Nephron progenitor cell (in vitro differentiated cells): ENCODE results near the gene CAPN15.
A peak's percentile ranks its signal among the peaks of the same experiment; 100 is the strongest.

Source experiments
- DNase-seq: peaks from one replicate; pipeline ENCODE4 v3.0.0; 2021
- H3K27ac Mint-ChIP-seq: 2 replicates; pipeline ENCODE4 v1.8.0; 2021; ENCODE audit warnings: mild to moderate bottlenecking, moderate library complexity, mixed read lengths
- H3K27me3 Mint-ChIP-seq: 2 replicates; pipeline ENCODE4 v1.8.0; 2021; ENCODE audit warnings: mild to moderate bottlenecking, low read depth, mixed read lengths; ENCODE audit not compliant: poor library complexity
- H3K36me3 Mint-ChIP-seq: 2 replicates; pipeline ENCODE4 v1.8.0; 2021; ENCODE audit warnings: low read depth, mixed read lengths
- H3K4me1 Mint-ChIP-seq: 2 replicates; pipeline ENCODE4 v1.8.0; 2021; ENCODE audit warnings: mixed read lengths
- H3K4me3 Mint-ChIP-seq: 2 replicates; pipeline ENCODE4 v1.8.0; 2021; ENCODE audit warnings: mild to moderate bottlenecking, moderate library complexity, mixed read lengths
- H3K9me3 Mint-ChIP-seq: 2 replicates; pipeline ENCODE4 v1.8.0; 2021; ENCODE audit warnings: mild to moderate bottlenecking, moderate library complexity, mixed read lengths
- TF ChIP-seq, protein P1 (sequence below): fragments of 200-600 bp; sonication (generic); IDR thresholded peaks from 2 replicates; pipeline ENCODE4 v1.5.0; 2021; ENCODE audit warnings: antibody characterized with exemption

The CAPN15 gene

DNA sequence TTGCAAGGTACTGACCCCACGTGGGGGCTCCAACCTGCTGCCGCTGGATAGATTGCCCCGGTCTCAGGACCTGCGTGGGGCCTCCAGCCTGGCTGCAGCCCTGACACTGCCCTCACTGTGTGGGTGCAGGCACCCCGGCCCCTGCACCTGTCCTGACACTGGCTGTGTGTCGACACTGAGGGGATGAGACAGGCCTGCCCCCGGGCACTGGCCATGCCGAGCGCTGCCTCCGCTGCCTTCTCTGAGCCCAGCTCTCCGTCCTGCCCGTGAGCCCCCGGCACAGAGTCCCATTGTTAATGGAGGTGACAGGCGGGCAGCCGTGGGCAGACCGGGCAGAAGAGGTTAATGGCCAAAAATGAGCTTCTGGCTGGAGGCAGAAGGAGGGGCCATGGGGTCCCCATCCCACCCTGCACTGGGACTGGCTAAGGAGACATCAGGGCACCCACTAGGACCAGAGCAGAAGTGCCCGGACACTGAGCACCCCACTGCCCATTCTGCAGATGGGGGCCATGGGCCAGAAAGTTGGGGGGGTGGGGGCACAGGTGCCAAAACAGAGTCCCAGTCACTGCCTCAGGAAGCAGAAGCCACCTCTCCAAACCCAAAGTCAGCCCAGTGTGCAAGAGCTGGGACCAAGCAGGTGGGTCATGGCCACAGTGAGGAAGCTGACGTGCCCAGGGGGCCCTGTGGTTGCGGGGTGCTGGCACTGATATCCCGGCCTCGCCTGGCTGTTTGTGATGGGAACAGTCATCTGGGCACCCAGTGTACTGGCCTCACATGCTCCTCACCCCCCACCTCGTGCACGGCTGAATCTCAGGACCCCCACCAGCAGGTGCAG is 30.2 kb downstream of the CAPN15 start:
- Mint-ChIP-seq H3K4me1 (peaks cover 20% of the 10 kb centered on the region), H3K36me3 (peaks cover 4% of the 10 kb centered on the region), H3K4me3 (no peak overlapping the region), H3K27me3 (peaks cover 37% of the 10 kb centered on the region), H3K27ac (no peak overlapping the region), H3K9me3 (no peaks in the 10 kb centered on the region)
- DNase-seq: no peak
- TF ChIP-seq, protein P1, sequence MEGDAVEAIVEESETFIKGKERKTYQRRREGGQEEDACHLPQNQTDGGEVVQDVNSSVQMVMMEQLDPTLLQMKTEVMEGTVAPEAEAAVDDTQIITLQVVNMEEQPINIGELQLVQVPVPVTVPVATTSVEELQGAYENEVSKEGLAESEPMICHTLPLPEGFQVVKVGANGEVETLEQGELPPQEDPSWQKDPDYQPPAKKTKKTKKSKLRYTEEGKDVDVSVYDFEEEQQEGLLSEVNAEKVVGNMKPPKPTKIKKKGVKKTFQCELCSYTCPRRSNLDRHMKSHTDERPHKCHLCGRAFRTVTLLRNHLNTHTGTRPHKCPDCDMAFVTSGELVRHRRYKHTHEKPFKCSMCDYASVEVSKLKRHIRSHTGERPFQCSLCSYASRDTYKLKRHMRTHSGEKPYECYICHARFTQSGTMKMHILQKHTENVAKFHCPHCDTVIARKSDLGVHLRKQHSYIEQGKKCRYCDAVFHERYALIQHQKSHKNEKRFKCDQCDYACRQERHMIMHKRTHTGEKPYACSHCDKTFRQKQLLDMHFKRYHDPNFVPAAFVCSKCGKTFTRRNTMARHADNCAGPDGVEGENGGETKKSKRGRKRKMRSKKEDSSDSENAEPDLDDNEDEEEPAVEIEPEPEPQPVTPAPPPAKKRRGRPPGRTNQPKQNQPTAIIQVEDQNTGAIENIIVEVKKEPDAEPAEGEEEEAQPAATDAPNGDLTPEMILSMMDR: no peak

DNA sequence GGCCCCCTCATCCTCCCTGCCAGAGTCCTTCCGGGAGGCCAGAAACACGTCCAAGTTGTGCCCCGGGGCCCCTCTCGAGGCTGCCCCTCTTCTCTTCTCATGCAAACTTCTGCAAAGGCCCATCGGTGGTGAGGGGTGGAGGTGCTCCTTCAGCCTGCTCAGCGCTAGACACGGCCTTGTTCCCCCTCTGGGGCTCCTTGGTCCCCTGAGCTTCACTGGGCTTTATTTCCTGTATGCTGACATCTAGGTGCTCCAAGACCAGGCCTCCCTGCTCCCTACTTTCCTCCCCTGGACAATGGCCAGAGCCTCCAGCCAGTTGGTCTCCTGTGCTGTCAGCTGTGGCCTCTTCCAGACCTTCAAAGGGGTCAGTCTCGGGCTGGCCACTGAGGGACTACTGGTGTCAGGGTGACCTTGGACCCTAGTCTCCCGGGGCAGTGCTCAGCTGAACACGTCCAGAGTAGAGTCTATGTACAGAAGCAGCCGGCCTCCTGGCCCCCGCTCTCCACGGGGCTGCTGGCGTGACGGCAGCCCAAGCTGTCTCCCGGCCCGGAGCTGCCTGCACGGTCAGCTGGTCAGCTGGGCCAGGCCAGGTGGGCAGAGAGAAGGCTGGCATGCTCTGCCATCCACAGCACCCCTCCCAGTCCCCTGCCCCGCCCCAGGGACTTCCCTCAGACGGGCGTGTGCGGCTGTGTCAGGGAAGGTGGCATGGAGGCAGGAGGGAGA is 30.9 kb downstream of the CAPN15 start:
- Mint-ChIP-seq H3K27me3 (peaks cover 41% of the 10 kb centered on the region), H3K36me3 (peaks cover 4% of the 10 kb centered on the region), H3K4me3 (peak overlapping the region; percentile 62), H3K4me1 (peaks cover 22% of the 10 kb centered on the region), H3K9me3 (no peaks in the 10 kb centered on the region), H3K27ac (no peak overlapping the region)
- TF ChIP-seq, protein P1: no peak
- no peak for DNase-seq

DNA sequence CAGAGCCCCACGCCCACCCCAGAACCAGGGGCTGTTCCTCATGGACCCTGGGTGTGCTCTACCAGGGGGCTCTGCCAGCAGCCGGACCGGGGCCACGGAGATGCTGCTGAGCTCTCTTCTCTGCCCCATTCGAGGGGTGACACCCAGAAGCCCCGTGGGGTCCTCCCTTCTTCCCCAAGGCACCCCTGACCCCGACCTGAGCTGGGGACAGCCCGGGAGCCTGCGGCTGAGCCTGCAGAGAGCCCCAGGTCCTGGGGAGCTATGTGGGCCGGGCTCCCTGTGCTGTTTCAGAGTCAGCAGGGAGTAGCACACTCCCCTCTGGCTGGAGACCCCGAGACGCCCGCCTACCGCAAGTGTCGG is 31.5 kb downstream of the CAPN15 start:
- peaks cover 41% of the 10 kb centered on the region for H3K27me3 Mint-ChIP-seq
- peaks cover 22% of the 10 kb centered on the region for H3K4me1 Mint-ChIP-seq
- TF ChIP-seq, protein P1: no peak
- H3K27ac Mint-ChIP-seq: no peak overlapping the region
- H3K9me3 Mint-ChIP-seq: no peaks in the 10 kb centered on the region
- DNase-seq: no peak
- peak overlapping the region; percentile 60 for H3K4me3 Mint-ChIP-seq
- peaks cover 4% of the 10 kb centered on the region for H3K36me3 Mint-ChIP-seq

DNA sequence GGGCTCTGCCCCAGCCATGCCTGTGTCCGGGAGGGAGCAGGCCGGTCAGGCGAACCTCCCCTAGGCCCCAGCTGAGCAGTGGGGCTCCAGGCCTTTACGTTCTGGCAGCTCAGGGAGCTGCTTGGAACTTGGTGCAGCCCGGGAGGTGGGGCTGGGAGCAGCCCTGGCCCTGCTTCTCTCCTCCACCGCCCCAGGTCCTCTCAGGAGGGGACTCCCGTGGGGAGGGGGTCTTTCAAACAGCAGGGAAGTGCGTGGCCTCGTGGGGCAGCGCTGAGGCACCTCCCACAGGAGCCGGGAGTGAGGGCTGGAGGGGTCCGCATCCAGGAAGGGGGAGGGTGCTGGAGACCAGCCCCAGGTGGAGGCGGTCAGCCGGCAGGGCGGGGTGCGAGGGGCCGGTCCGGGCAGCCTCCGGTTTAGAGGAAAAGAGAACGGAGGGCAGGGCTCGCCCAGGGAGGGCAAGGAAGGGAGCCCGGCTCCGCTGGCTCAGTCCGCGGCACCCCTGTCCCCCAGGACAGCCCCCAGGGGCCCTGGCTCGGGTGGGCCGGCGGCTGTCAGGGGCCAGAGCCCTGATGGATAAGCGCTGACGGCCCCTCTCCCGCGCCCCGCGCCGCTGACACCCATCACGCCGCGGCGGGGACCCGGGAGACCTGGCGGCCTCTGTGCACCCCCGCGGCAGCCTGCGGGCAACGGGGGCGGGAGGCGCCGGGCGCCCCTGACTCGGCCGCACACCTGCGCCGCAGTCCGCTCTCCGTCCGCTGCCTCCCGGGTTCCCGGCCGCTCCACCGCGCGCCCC is 32.1 kb downstream of the CAPN15 start:
- Mint-ChIP-seq H3K4me1 (peaks cover 17% of the 10 kb centered on the region), H3K4me3 (peak overlapping the region; percentile 60), H3K36me3 (no peaks in the 10 kb centered on the region), H3K27me3 (peaks cover 41% of the 10 kb centered on the region), H3K9me3 (no peaks in the 10 kb centered on the region), H3K27ac (no peak overlapping the region)
- DNase-seq: no peak
- TF ChIP-seq, protein P1: no peak

DNA sequence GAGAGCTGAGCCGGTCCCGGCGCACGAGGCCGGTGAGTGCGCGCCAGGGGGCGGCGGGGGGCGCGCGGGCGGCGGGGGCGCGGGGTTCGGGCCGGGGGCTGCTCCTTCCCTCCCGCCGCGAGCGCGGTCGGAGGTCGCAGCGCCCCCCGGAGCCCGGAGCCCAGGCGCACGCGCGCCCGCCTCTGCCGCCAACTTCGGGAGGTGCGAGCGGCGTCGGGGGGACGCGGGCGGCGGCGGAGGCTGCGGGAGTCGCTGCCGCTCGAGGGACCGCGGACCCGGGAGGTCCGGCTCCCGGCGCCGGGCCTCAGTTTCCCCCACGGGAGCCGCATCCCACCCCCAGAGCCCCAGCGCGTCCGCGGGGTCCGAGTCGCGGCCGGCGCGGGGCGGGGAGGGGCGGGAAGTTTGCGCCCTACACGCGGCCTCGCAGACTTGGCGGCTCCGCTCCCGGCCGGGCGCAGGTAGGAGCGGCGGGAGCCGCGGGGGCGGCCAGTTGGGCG is 32.7 kb downstream of the CAPN15 start, which contains the start of gene PRR35:
TSS of gene PRR35 (plus strand) at position 191 of the 497 bp plus-strand sequence. CDS start 2,901 bp downstream, outside the sequence.
- Mint-ChIP-seq H3K4me3 (peak within 1 kb of the TSS; percentile 60), H3K27me3 (peaks cover 41% of the 10 kb centered on the region), H3K36me3 (no peaks in the 10 kb centered on the region), H3K9me3 (no peaks in the 10 kb centered on the region), H3K27ac (no peak within 1 kb of the TSS), H3K4me1 (peaks cover 15% of the 10 kb centered on the region)
- TF ChIP-seq, protein P1: no peak
- peak; percentile 53 for DNase-seq
